ENCODE measurements around the gene ZFP36L2.
A peak's percentile ranks its signal among the peaks of the same experiment; 100 is the strongest.

Gene ZFP36L2

DNA sequence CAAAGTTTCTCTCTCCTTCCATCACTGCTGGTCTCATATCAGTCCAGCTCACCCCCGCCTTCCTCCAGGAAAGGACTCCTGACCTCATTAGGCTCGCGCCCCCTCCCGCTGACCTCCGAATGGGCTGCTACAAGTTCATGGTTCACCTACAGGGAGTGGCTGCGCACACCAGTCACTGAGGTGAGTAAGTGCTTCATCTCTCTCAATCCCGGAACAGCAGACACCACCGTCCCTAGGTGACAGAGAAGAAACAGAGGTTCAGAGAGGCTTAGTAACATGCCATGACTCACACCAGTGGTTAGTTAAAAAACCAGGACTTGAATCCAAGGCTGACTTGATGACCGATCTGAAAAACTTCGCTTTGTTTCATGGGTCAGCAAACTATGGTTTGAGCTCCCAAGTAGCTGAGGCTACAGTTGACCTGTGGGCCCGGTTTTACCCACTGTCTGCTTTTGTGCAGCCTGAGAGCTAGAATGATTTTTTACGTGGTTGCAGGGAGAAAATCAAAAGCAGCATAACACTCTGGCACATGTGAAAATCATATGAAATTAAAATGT lies 42.0 kb downstream of the ZFP36L2 start:
- no peak for DNase-seq

DNA sequence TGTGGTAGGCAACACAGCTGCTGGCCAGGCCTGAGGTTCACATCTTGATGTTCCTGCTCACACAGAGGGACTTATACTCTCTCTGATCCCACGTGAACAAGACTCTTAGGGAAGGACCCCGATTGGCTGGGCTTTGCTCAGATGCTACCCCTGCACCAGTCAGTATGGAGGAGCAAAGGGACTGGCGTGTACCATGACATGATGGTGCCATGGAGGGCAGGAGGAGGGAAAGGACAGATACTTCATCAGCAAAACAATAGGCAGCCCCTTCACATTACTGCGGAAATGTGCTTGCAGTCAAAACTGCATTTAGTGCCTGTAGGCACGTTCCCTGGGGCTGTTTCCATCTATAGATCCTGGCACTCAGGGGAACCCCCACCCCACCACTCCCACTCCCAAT lies 42.7 kb downstream of the ZFP36L2 start:
- DNase-seq: no peak

DNA sequence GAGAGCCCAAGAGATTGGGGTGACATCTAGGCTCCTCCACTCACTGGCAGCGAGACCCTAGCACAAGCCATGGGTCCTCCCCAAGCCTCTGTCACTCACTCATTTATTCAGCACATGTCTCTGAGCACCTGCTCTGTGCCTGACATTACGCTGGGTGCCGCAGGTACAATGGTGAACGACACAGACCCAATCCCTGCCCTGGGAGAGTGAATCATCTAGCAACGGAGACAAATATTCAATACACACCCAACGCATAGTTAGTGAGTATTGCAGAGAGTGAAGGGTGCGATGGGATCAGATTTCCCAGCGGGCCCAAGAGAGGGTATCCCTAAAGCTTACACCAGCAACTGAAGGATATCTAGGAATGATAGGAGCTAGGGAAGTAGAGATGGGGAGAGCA lies 45.5 kb downstream of the ZFP36L2 start:
- DNase-seq: no peak

DNA sequence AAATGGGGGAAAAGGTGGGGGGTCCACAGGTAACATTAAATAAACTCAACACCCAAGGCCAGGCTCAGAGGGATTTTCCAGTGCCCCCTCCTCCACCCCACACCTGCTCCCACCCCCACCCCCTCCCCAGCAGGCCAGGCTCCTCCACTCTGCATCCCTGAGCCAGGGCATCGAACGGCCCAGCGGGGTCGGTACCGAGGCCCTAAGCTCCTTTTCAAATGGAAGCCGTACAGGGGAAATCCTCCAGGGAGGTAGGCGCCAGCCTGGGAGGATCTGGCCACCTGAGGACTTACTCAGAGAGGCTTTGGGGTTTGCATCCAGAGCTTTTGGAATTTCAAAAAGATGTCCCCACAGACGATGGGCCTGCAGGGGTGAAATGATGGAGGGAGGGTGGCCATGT lies 46.5 kb downstream of the ZFP36L2 start:
- DNase-seq: no peak

DNA sequence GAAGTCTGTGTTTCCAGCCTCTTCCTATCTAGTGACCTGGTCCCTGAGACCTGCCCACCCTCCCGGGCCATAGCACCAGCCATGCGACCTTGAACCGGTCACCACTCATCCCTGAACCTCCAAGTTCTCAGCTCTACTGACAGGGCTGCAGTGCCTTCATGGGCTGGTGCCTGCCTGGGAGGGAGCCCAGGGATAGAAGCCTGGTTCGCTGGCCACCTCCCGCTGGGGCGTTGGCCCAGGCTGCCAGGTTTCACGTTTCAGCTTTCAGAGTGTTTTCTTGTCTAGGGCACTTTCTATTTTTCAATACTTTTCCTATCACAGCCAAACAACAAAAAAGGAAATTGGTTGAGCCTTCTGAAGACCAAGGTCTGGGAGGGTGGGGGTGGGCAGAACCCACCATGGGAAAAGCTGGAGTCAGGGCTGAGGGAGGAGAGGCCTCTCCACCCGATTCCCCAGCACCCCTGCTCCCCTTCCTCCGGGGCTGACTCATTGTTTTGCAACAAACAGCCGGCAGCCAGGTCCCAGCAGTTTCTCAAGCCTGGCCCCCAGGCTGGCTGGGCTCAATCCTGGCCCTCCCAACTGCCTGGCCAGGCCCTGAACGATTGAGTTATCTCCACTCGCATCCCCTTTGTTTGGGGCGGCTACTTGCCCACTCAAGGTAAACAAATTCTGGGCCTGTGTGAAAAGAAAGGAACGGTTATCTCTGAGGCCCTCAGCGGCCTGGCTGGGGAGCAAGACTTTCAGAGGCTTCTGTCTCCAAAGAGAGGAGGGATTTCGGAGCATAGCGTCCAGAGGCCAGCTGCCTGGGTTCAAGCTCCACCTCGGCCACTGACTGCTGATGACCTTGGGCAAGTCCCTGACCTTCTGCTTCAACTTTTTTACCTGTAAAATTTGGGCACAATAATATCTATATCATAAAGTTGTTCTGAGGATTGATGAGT lies 47.5 kb downstream of the ZFP36L2 start:
- peak; percentile 37 for DNase-seq

DNA sequence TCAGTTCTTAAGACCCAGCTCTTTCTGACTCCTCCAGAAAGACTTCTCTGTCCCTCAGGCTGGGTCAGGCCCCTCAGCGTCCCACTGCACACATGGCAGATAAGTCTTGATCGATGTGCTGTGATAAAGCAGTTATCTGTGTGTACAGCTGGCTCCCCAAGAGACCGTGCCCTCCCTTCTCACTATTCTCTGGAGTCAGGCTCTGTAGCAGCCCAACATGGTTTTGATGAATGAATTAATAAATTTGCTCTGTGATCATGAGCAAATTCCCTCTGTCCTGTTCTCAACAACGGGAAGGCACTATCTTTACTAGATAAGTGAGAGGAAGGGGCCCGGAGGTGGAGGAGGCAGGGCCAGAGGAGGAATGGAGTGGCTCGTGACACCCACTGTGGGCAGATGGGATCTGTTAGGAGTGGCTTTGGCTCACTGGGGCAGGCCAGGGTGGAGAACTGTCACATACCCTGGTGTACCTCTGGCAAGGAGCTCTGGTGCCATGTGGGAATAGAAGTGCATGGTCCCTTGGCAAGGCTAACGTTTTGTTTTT lies 48.3 kb downstream of the ZFP36L2 start:
- DNase-seq: no peak

DNA sequence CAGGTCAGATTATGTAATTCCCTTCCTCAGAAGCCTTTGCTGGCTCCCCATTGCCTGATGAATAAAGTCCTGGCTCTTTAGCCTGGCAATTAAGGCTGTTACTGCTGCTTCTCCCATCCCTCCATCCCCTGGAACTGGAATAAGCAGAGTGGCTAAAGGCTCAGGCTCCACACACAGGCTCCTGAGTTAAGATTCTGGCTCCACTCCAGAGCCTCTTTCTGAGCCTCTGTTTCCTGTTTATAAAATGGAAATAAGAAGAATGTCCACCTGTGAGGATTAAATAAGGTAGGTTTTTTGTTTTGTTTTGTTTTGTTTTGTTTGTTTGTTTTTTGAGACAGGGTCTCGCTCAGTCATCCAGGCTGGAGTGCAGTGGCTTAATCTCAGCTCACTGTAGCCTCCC lies 50.0 kb downstream of the ZFP36L2 start:
- no peak for DNase-seq

DNA sequence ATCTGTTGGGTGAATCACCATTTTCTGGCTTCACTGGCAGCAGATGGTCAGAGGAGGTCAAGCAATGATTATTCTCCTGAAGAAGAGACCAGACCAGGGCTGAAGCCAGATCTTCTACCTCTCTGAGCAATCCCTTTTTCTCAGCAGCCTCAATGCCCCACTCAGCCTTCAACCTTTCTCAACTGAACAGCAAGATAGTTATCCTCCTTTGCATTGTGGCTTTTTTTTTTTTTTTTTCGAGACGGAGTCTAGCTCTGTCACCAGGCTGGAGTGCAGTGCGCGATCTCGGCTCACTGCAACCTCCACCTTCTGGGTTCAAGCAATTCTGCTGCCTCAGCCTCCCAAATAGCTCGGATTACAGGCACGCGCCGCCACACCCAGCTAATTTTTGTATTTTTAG lies 50.5 kb downstream of the ZFP36L2 start:
- DNase-seq: no peak

DNA sequence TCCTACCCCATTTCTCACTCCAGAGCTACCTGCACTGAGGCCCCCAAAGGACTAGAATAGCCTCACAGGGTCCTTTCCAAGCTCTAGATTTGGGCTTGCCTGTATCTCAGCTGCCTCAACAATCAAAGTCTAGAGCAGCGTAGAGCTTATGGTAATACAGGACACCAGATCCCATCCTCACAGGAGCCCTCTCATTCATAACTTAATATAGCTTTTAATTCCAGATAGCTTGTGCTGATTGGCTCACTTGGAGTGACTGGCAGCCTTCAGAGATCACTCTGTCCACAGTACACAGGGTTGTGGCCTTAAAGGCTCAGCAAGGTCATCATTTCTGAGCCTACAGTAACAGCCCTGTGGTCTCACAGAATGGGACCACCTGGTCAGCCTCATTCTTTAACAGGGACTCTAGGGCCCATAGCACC lies 51.4 kb downstream of the ZFP36L2 start:
- no peak for DNase-seq

DNA sequence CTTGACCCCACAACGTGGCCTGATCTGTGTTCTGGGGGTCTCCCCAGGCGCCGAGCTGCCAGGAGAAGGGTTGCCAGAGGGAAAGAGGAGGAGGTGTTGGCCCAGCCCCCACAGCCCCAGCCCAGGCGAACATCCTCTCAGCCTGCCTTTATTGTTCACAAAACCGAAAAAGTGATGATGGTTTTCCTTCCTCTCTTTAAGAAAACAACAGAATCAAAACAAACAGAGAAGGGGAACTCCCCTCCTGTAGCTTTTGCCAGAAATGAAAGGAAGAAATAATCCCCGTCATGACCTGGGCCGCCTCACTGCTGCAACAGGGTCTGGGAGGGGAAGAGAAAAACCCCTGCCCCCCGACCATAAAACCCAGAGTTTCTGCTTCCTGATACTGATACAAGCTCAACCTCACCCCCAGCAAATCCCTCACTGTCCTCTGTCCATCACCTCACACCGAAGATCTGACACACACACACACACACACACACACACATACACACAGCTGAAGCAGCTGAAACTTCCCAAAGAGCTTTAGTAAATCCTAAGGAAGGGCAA lies 52.0 kb downstream of the ZFP36L2 start:
- DNase-seq: peak; percentile 86

Measured in inflammatory macrophage treated with lipopolysaccharide for 4 hours (primary cell).